GM18505 (cell line): Measurements from ENCODE around the gene PKLR.
"Not testable (repeated sequence)": the region's sequence is repeated elsewhere in the genome, so short reads cannot be mapped to it uniquely, and the experiment has no call there.

Experiments used
- ATAC-seq: cut with Tn5 transposase; IDR thresholded peaks from one replicate; pipeline ENCODE4 v1.9.1; 2021; ENCODE audit not compliant: unreplicated experiment
- POLR2A ChIP-seq: IDR thresholded peaks from 4 replicates; pipeline ENCODE4 v1.6.1; 2011; ENCODE audit warnings: borderline replicate concordance; ENCODE audit not compliant: insufficient read depth, insufficient read length; ENCODE audit errors: extremely low read depth

The PKLR gene

GRCh38 chr1:155251566-155251965, 49.7 kb downstream of the PKLR start:
- no peak for ATAC-seq
- TF ChIP-seq POLR2A: no peak

DNA sequence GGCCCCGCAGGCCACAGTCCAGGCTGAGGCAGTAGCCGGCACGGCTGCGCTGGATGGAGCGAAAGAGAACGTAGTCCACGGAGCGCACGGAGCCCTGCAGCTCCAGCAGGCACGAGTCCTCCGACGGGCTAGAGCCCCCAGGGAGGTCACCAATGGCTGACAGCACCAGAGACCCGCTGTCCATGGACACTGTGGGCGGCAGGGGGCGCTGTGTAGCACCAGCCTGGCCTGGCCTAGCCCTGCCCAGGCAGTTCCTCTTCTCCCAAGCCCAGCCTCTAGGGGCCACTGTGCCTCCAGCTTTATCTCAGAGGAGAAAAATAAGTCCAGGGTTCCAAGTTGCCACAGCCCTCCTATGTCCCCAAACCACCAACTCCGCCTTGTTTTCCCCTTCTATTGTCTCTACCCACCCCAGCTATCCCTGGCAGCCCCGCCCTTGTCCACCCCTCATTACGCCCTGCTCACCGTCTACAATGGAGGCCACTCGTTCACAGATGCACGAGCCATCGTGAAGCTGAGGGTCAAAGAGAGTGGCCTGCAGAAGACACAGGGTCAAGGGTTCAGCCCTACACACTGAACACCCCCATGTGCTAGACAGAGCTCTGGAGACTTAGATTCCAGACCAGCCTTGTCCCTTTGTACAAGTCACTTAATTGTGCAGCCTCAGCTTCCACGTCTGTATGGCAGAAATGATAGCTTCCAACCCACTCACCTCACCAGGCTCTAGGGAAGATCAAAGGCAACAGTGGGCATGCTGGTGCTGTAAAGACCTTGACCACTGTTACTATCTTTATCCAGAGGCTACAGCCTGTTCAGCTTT, 50.4 kb downstream of the PKLR start:
- peak; percentile 74 for ATAC-seq
- peak; percentile 47 for TF ChIP-seq POLR2A

- peak; percentile 22 for ATAC-seq
- no peak for TF ChIP-seq POLR2A
Measured at GRCh38 chr1:155250246-155250632, 51.0 kb downstream of the PKLR start.

- TF ChIP-seq POLR2A: no peak
- no peak for ATAC-seq
Measured at GRCh38 chr1:155247667-155248553, 53.3 kb downstream of the PKLR start.

- ATAC-seq: not testable (repeated sequence)
Measured at GRCh38 chr1:155246796-155247195, 54.4 kb downstream of the PKLR start.

GRCh38 chr1:155245163-155245524, 56.1 kb downstream of the PKLR start:
- no peak for ATAC-seq
- no peak for TF ChIP-seq POLR2A

- peak; percentile 96 for TF ChIP-seq POLR2A
- ATAC-seq: peak; percentile 82
Measured at GRCh38 chr1:155244368-155245162, 56.7 kb downstream of the PKLR start.

DNA sequence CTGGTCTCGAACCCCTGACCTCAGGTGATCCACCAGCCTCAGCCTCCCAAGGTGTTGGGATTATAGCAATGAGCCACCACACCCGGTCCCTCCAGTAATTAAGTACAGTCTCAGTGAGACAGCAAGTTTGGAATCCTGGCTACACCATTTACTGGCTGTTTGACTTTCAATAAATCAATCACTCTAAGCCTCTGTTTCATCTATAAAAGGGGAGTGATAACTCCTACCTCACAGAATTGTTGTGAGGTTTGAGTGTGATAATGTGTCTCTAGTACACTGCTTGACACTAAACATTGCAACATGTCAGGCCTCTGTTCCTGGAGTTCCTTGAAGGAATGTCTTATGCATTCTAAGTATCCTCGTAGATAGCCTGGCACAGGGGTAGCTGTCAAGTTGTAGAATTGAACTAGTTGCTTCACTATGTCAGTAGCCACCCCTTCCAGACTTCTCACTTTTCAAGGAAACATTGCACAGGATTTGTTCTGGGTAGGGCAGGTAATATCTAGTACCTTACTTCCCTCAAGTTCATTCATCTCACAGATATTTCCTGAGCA, 58.4 kb downstream of the PKLR start:
- TF ChIP-seq POLR2A: no peak
- no peak for ATAC-seq

- no peak for ATAC-seq
- no peak for TF ChIP-seq POLR2A
Measured at GRCh38 chr1:155241841-155242264, 59.4 kb downstream of the PKLR start.

- ATAC-seq: no peak
- TF ChIP-seq POLR2A: no peak
Measured at GRCh38 chr1:155241069-155241679, 60.1 kb downstream of the PKLR start.
